ENCODE data around the gene CAND2.

Gene CAND2

GRCh38 chr3:12796171-12797123, at the start of gene CAND2:
Gene CAND2 (plus strand): TSS chr3:12796680. CDS start chr3:12796721, 41 bp downstream.
- H3K36me3 ChIP-seq (ENCODE audit: insufficient read depth, low read length), result no peaks in the 10 kb centered on the region
- peak within 1 kb of the TSS; percentile 70 to 74 for H3K4me3 ChIP-seq (ENCODE audit: low read depth in 1 of 2, low read length in 2 of 2)
- H3K9ac ChIP-seq (ENCODE audit: low read length), result peak within 1 kb of the TSS; percentile 53
- H3K9me3 ChIP-seq (ENCODE audit: low read length), result no peaks in the 10 kb centered on the region
- peak within 1 kb of the TSS; percentile 93 for H3K27ac ChIP-seq (ENCODE audit: low read depth, low read length)
- H3K27me3 ChIP-seq (ENCODE audit: control insufficient read depth in 1 of 2, insufficient read depth in 2 of 2, low read length in 2 of 2), result no peaks in the 10 kb centered on the region
- peaks cover 13% of the 10 kb centered on the region for H3K4me1 ChIP-seq (ENCODE audit: insufficient read depth, low read length)

GRCh38 chr3:12748477-12748876, 48.0 kb upstream of the CAND2 start:
- Histone ChIP-seq H3K4me3 (ENCODE audit: low read depth in 1 of 2, low read length in 2 of 2) (no peak overlapping the region), H3K9ac (ENCODE audit: low read length) (no peak overlapping the region), H3K27ac (ENCODE audit: low read depth, low read length) (no peak overlapping the region), H3K27me3 (ENCODE audit: control insufficient read depth in 1 of 2, insufficient read depth in 2 of 2, low read length in 2 of 2) (no peaks in the 10 kb centered on the region), H3K4me1 (ENCODE audit: insufficient read depth, low read length) (peaks cover 13% of the 10 kb centered on the region), H3K36me3 (ENCODE audit: insufficient read depth, low read length) (no peaks in the 10 kb centered on the region), H3K9me3 (ENCODE audit: low read length) (no peaks in the 10 kb centered on the region)

- H3K27ac ChIP-seq (ENCODE audit: low read depth, low read length), result no peak overlapping the region
- H3K9me3 ChIP-seq (ENCODE audit: low read length), result no peaks in the 10 kb centered on the region
- H3K4me1 ChIP-seq (ENCODE audit: insufficient read depth, low read length), result peaks cover 13% of the 10 kb centered on the region
- no peak overlapping the region for H3K4me3 ChIP-seq (ENCODE audit: low read depth in 1 of 2, low read length in 2 of 2)
- H3K9ac ChIP-seq (ENCODE audit: low read length), result no peak overlapping the region
- no peaks in the 10 kb centered on the region for H3K27me3 ChIP-seq (ENCODE audit: control insufficient read depth in 1 of 2, insufficient read depth in 2 of 2, low read length in 2 of 2)
- H3K36me3 ChIP-seq (ENCODE audit: insufficient read depth, low read length), result no peaks in the 10 kb centered on the region
Measured at GRCh38 chr3:12750223-12750622, 46.3 kb upstream of the CAND2 start.

GRCh38 chr3:12750658-12751071, 45.8 kb upstream of the CAND2 start:
- H3K9me3 ChIP-seq (ENCODE audit: low read length), result no peaks in the 10 kb centered on the region
- no peak overlapping the region for H3K27ac ChIP-seq (ENCODE audit: low read depth, low read length)
- H3K4me1 ChIP-seq (ENCODE audit: insufficient read depth, low read length), result peaks cover 13% of the 10 kb centered on the region
- H3K27me3 ChIP-seq (ENCODE audit: control insufficient read depth in 1 of 2, insufficient read depth in 2 of 2, low read length in 2 of 2), result no peaks in the 10 kb centered on the region
- no peaks in the 10 kb centered on the region for H3K36me3 ChIP-seq (ENCODE audit: insufficient read depth, low read length)
- H3K9ac ChIP-seq (ENCODE audit: low read length), result no peak overlapping the region
- H3K4me3 ChIP-seq (ENCODE audit: low read depth in 1 of 2, low read length in 2 of 2), result no peak overlapping the region

GRCh38 chr3:12751571-12751970, 44.9 kb upstream of the CAND2 start:
- peaks cover 13% of the 10 kb centered on the region for H3K4me1 ChIP-seq (ENCODE audit: insufficient read depth, low read length)
- H3K27me3 ChIP-seq (ENCODE audit: control insufficient read depth in 1 of 2, insufficient read depth in 2 of 2, low read length in 2 of 2), result no peaks in the 10 kb centered on the region
- H3K4me3 ChIP-seq (ENCODE audit: low read depth in 1 of 2, low read length in 2 of 2), result no peak overlapping the region
- no peak overlapping the region for H3K9ac ChIP-seq (ENCODE audit: low read length)
- no peaks in the 10 kb centered on the region for H3K36me3 ChIP-seq (ENCODE audit: insufficient read depth, low read length)
- H3K27ac ChIP-seq (ENCODE audit: low read depth, low read length), result no peak overlapping the region
- no peaks in the 10 kb centered on the region for H3K9me3 ChIP-seq (ENCODE audit: low read length)

- Histone ChIP-seq H3K36me3 (ENCODE audit: insufficient read depth, low read length) (no peaks in the 10 kb centered on the region), H3K27me3 (ENCODE audit: control insufficient read depth in 1 of 2, insufficient read depth in 2 of 2, low read length in 2 of 2) (no peaks in the 10 kb centered on the region), H3K4me1 (ENCODE audit: insufficient read depth, low read length) (peaks cover 13% of the 10 kb centered on the region), H3K9me3 (ENCODE audit: low read length) (no peaks in the 10 kb centered on the region), H3K9ac (ENCODE audit: low read length) (no peak overlapping the region), H3K27ac (ENCODE audit: low read depth, low read length) (no peak overlapping the region), H3K4me3 (ENCODE audit: low read depth in 1 of 2, low read length in 2 of 2) (no peak overlapping the region)
Measured at GRCh38 chr3:12752102-12752501, 44.4 kb upstream of the CAND2 start.

- no peak overlapping the region for H3K4me3 ChIP-seq (ENCODE audit: low read depth in 1 of 2, low read length in 2 of 2)
- H3K36me3 ChIP-seq (ENCODE audit: insufficient read depth, low read length), result no peaks in the 10 kb centered on the region
- H3K4me1 ChIP-seq (ENCODE audit: insufficient read depth, low read length), result peaks cover 13% of the 10 kb centered on the region
- no peak overlapping the region for H3K9ac ChIP-seq (ENCODE audit: low read length)
- no peak overlapping the region for H3K27ac ChIP-seq (ENCODE audit: low read depth, low read length)
- H3K9me3 ChIP-seq (ENCODE audit: low read length), result no peaks in the 10 kb centered on the region
- no peaks in the 10 kb centered on the region for H3K27me3 ChIP-seq (ENCODE audit: control insufficient read depth in 1 of 2, insufficient read depth in 2 of 2, low read length in 2 of 2)
Measured at GRCh38 chr3:12752809-12753208, 43.7 kb upstream of the CAND2 start.

GRCh38 chr3:12753275-12754028, 43.0 kb upstream of the CAND2 start:
- Histone ChIP-seq H3K27me3 (ENCODE audit: control insufficient read depth in 1 of 2, insufficient read depth in 2 of 2, low read length in 2 of 2) (no peaks in the 10 kb centered on the region), H3K36me3 (ENCODE audit: insufficient read depth, low read length) (no peaks in the 10 kb centered on the region), H3K4me3 (ENCODE audit: low read depth in 1 of 2, low read length in 2 of 2) (no peak overlapping the region), H3K9me3 (ENCODE audit: low read length) (no peaks in the 10 kb centered on the region), H3K4me1 (ENCODE audit: insufficient read depth, low read length) (peaks cover 19% of the 10 kb centered on the region), H3K9ac (ENCODE audit: low read length) (no peak overlapping the region), H3K27ac (ENCODE audit: low read depth, low read length) (no peak overlapping the region)

GRCh38 chr3:12754313-12754712, 42.2 kb upstream of the CAND2 start:
- H3K27ac ChIP-seq (ENCODE audit: low read depth, low read length), result no peak overlapping the region
- H3K4me1 ChIP-seq (ENCODE audit: insufficient read depth, low read length), result peaks cover 22% of the 10 kb centered on the region
- H3K9ac ChIP-seq (ENCODE audit: low read length), result no peak overlapping the region
- no peaks in the 10 kb centered on the region for H3K27me3 ChIP-seq (ENCODE audit: control insufficient read depth in 1 of 2, insufficient read depth in 2 of 2, low read length in 2 of 2)
- no peaks in the 10 kb centered on the region for H3K36me3 ChIP-seq (ENCODE audit: insufficient read depth, low read length)
- no peak overlapping the region for H3K4me3 ChIP-seq (ENCODE audit: low read depth in 1 of 2, low read length in 2 of 2)
- no peaks in the 10 kb centered on the region for H3K9me3 ChIP-seq (ENCODE audit: low read length)

- H3K9ac ChIP-seq (ENCODE audit: low read length), result no peak overlapping the region
- no peaks in the 10 kb centered on the region for H3K36me3 ChIP-seq (ENCODE audit: insufficient read depth, low read length)
- no peak overlapping the region for H3K4me3 ChIP-seq (ENCODE audit: low read depth in 1 of 2, low read length in 2 of 2)
- H3K9me3 ChIP-seq (ENCODE audit: low read length), result no peaks in the 10 kb centered on the region
- H3K27me3 ChIP-seq (ENCODE audit: control insufficient read depth in 1 of 2, insufficient read depth in 2 of 2, low read length in 2 of 2), result no peaks in the 10 kb centered on the region
- H3K27ac ChIP-seq (ENCODE audit: low read depth, low read length), result no peak overlapping the region
- peaks cover 12% of the 10 kb centered on the region for H3K4me1 ChIP-seq (ENCODE audit: insufficient read depth, low read length)
Measured at GRCh38 chr3:12755754-12756153, 40.7 kb upstream of the CAND2 start.

- Histone ChIP-seq H3K4me1 (ENCODE audit: insufficient read depth, low read length) (peaks cover 9% of the 10 kb centered on the region), H3K27me3 (ENCODE audit: control insufficient read depth in 1 of 2, insufficient read depth in 2 of 2, low read length in 2 of 2) (no peaks in the 10 kb centered on the region), H3K9me3 (ENCODE audit: low read length) (no peaks in the 10 kb centered on the region), H3K4me3 (ENCODE audit: low read depth in 1 of 2, low read length in 2 of 2) (no peak overlapping the region), H3K9ac (ENCODE audit: low read length) (no peak overlapping the region), H3K27ac (ENCODE audit: low read depth, low read length) (no peak overlapping the region), H3K36me3 (ENCODE audit: insufficient read depth, low read length) (no peaks in the 10 kb centered on the region)
Measured at GRCh38 chr3:12756175-12756574, 40.3 kb upstream of the CAND2 start.
